Osteoblast (primary cell): ENCODE results near the gene PEDS1. TPM values are rescaled to one million over a fixed set of nuclear protein-coding genes. Genes with fewer than 3 reads are reported as not detected.
"Not testable (repeated sequence)": the region's sequence is repeated elsewhere in the genome, so short reads cannot be mapped to it uniquely, and the experiment has no call there.

Source experiments
- DNase-seq: peaks from one replicate; pipeline ENCODE4 v3.0.0; 2011; ENCODE audit warnings: low spot score, mixed read lengths; ENCODE audit not compliant: insufficient read length; ENCODE audit errors: missing footprints
- H2AFZ ChIP-seq: 2 replicates; pipeline ENCODE4 v1.6.0; 2011; ENCODE audit warnings: mild to moderate bottlenecking, low read length
- H3K27ac ChIP-seq: 2 replicates; pipeline ENCODE4 v1.5.1; 2011; ENCODE audit warnings: mild to moderate bottlenecking, low read depth, low read length, moderate library complexity
- H3K27me3 ChIP-seq: 2 replicates; pipeline ENCODE4 v1.6.0; 2012; ENCODE audit warnings: mild to moderate bottlenecking, control low read depth, inconsistent platforms, low read length, moderate library complexity; ENCODE audit not compliant: insufficient read depth
- H3K36me3 ChIP-seq: 2 replicates; pipeline ENCODE4 v1.5.1; 2011; ENCODE audit warnings: mild to moderate bottlenecking, low read length, control low read depth, moderate library complexity; ENCODE audit not compliant: insufficient read depth
- H3K4me1 ChIP-seq: 2 replicates; pipeline ENCODE4 v1.5.1; 2011; ENCODE audit warnings: mild to moderate bottlenecking, low read length, control low read depth, moderate library complexity; ENCODE audit not compliant: insufficient read depth
- H3K4me2 ChIP-seq: 2 replicates; pipeline ENCODE4 v1.6.0; 2011; ENCODE audit warnings: mild to moderate bottlenecking, low read length; ENCODE audit not compliant: insufficient read depth
- H3K4me3 ChIP-seq: fragments of 200-600 bp; sonication (generic); 3 replicates; pipeline ENCODE4 v1.5.1; 2012; ENCODE audit warnings: mild to moderate bottlenecking, low read length, inconsistent platforms; ENCODE audit not compliant: insufficient read depth
- H3K79me2 ChIP-seq: 2 replicates; pipeline ENCODE4 v1.6.0; 2012; ENCODE audit warnings: mild to moderate bottlenecking, low read length, control low read depth, inconsistent platforms; ENCODE audit not compliant: insufficient read depth
- H3K9me3 ChIP-seq: 2 replicates; pipeline ENCODE4 v1.5.1; 2011; ENCODE audit warnings: low read depth, low read length, control low read depth
- H4K20me1 ChIP-seq: 2 replicates; pipeline ENCODE4 v1.6.0; 2012; ENCODE audit warnings: mild to moderate bottlenecking, low read length, control low read depth; ENCODE audit not compliant: insufficient read depth
- CTCF ChIP-seq: IDR thresholded peaks from 2 replicates; pipeline ENCODE4 v1.5.1; 2011; ENCODE audit warnings: mild to moderate bottlenecking, low read depth, low read length, moderate library complexity; ENCODE audit errors: extremely low read depth
- total RNA-seq: library from RNA; depleted of rRNA; stranded (reverse); fragments of >200 nt; gene quantifications from 2 replicates; pipeline ENCODE4 v1.2.3, GENCODE V29; 2012

Gene PEDS1
- total RNA-seq, 1 donor, result 37.6 TPM

- TF ChIP-seq CTCF, result no peak
- H3K79me2 ChIP-seq, result no peaks in the 10 kb centered on the region
- no peaks in the 10 kb centered on the region for H3K27me3 ChIP-seq
Measured at GRCh38 chr20:50185426-50185825, 31.9 kb upstream of the PEDS1 start.

GRCh38 chr20:50182346-50182745 is 28.8 kb upstream of the PEDS1 start:
- H3K4me3 ChIP-seq, result no peak overlapping the region
- TF ChIP-seq CTCF, result no peak
- H3K27me3 ChIP-seq, result no peaks in the 10 kb centered on the region
- H3K36me3 ChIP-seq, result no peaks in the 10 kb centered on the region
- no peaks in the 10 kb centered on the region for H3K79me2 ChIP-seq
- no peak overlapping the region for H3K27ac ChIP-seq
- H2AFZ ChIP-seq, result no peak overlapping the region
- H4K20me1 ChIP-seq, result no peaks in the 10 kb centered on the region
- no peak for DNase-seq
- peaks cover 5% of the 10 kb centered on the region for H3K4me1 ChIP-seq
- no peak overlapping the region for H3K4me2 ChIP-seq
- no peaks in the 10 kb centered on the region for H3K9me3 ChIP-seq

More at GRCh38 chr20:50185426-50185825, 31.9 kb upstream of the PEDS1 start:
- Histone ChIP-seq H3K4me1 (peaks cover 7% of the 10 kb centered on the region), H4K20me1 (no peaks in the 10 kb centered on the region), H2AFZ (no peak overlapping the region), H3K4me3 (no peak overlapping the region), H3K36me3 (no peaks in the 10 kb centered on the region), H3K4me2 (no peak overlapping the region), H3K9me3 (no peaks in the 10 kb centered on the region), H3K27ac (no peak overlapping the region)
- DNase-seq, result no peak

GRCh38 chr20:50181344-50181743 is 27.8 kb upstream of the PEDS1 start:
- no peak for DNase-seq
- Histone ChIP-seq H3K4me2 (no peak overlapping the region), H4K20me1 (no peaks in the 10 kb centered on the region), H3K36me3 (no peaks in the 10 kb centered on the region), H3K4me3 (no peak overlapping the region), H3K27ac (no peak overlapping the region), H2AFZ (no peak overlapping the region), H3K79me2 (no peaks in the 10 kb centered on the region), H3K9me3 (no peaks in the 10 kb centered on the region), H3K27me3 (no peaks in the 10 kb centered on the region), H3K4me1 (peaks cover 1% of the 10 kb centered on the region)
- TF ChIP-seq CTCF, result no peak

- not testable (repeated sequence) for H3K27ac ChIP-seq, H3K4me1 ChIP-seq
Measured at GRCh38 chr20:50178672-50179071, 25.1 kb upstream of the PEDS1 start.

More at GRCh38 chr20:50178672-50179071, 25.1 kb upstream of the PEDS1 start:
- H3K4me2 ChIP-seq, H3K9me3 ChIP-seq, H3K27me3 ChIP-seq, H3K4me3 ChIP-seq, H3K36me3 ChIP-seq, H4K20me1 ChIP-seq, H2AFZ ChIP-seq, H3K79me2 ChIP-seq: not testable (repeated sequence)
- peak; percentile 26 for DNase-seq
